GM23248 (cell line): ENCODE measurements around the gene ITGAD.

Source experiments
- EZH2 ChIP-seq: fragments of 200-600 bp; sonication (generic); IDR thresholded peaks from 2 replicates; pipeline ENCODE4 v1.6.1; 2018; ENCODE audit warnings: antibody characterized with exemption, mild to moderate bottlenecking; ENCODE audit not compliant: insufficient read depth, poor library complexity, severe bottlenecking
- EZH2phosphoT487 ChIP-seq: fragments of 200-600 bp; sonication (generic); IDR thresholded peaks from 2 replicates; pipeline ENCODE4 v1.6.1; 2018; ENCODE audit warnings: antibody characterized with exemption, moderate library complexity, mild to moderate bottlenecking, low read depth; ENCODE audit not compliant: insufficient read depth

DNA sequence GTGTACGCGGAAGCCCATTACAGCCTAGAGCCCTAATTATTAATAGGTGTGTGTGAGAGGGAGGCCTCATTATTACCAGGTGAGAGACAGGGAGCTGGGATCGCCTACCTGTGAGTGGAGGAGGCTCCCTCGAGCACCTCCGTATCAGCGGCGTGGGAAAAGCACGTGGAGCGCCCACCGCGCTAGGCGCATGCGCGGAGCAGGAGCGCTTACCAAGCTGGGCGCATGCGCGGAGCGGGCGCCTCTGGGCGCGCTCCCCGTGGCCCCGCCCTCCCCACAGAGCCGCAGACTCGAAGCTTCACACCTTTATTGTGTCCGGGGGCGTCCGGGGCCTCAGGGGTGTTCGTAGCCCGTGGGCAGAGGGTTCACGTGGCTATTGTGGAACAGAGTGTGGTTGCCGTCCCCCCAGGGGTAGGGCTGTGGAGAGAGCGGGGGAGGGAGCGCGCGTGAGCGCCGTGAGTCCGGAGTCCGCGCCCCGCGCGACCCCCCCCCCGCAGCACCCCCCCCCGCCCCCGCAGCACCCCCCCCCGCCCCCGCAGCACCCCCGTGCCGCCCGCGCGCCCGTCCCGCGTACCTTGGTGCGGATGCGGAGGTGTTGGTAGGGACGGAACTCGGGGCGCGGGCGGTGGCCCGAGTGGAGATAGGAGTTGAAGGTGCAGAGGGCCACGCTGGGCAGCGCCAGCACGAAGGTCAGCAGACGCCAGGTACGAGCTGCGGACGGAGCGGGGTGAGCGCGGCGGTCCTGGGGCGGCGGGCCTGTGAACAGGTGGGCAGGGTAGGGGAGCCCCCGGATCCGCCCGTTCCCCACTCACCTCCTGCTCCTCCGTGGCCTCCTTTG is 34.5 kb downstream of the ITGAD start:
- TF ChIP-seq EZH2phosphoT487 (no peak), EZH2 (no peak)
